Common myeloid progenitor, CD34-positive (primary cell): ENCODE measurements around the gene CLTC.
A peak's percentile ranks its signal among the peaks of the same experiment; 100 is the strongest.

Source experiments
- CTCF ChIA-PET: fragments of 350-600 bp; sonication (Branson Sonifier 250); formaldehyde crosslinking; loops from one replicate; lab custom pipeline; 2021; ENCODE audit warnings: antibody characterized with exemption; lab: Charles Lee
- POLR2A ChIA-PET: fragments of 350-600 bp; sonication (Branson Sonifier 250); formaldehyde crosslinking; loops from one replicate; lab custom pipeline; 2021; ENCODE audit warnings: antibody characterized with exemption; lab: Charles Lee
- DNase-seq, 3 donors: peaks; one replicate each; pipeline versions ENCODE4 v3.0.0 to v3.0.0-alpha.2; 2013
- H3K27ac ChIP-seq, 2 experiments: 1 replicate in 1 of 2; 2 replicates in 1 of 2; pipeline ENCODE4 v1.7.0; 2013; ENCODE audit warnings: inconsistent platforms in 2 of 2, low read length in 2 of 2, mild to moderate bottlenecking in 2 of 2, low read depth in 1 of 2, moderate library complexity in 1 of 2; ENCODE audit not compliant: severe bottlenecking in 2 of 2, insufficient read depth in 1 of 2, poor library complexity in 1 of 2
- H3K27me3 ChIP-seq, 5 experiments: replicated peaks in 2 of 5; 1 replicate in 3 of 5; 2 replicates in 2 of 5; pipeline versions ENCODE4 v1.6.1 to v1.7.0; 2013; ENCODE audit warnings: low read length in 4 of 5, mild to moderate bottlenecking in 2 of 5, moderate library complexity in 2 of 5, inconsistent platforms in 1 of 5; ENCODE audit not compliant: insufficient read depth in 5 of 5, control insufficient read depth in 4 of 5
- H3K36me3 ChIP-seq, 4 experiments: 1 replicate in 2 of 4; 2 replicates in 2 of 4; pipeline versions ENCODE4 v1.6.1 to v1.7.0; 2013; ENCODE audit warnings: low read length in 3 of 4, control low read depth in 1 of 4, mild to moderate bottlenecking in 1 of 4; ENCODE audit not compliant: control insufficient read depth in 4 of 4, insufficient read depth in 4 of 4
- H3K4me1 ChIP-seq, 4 experiments: 1 replicate in 3 of 4; 2 replicates in 1 of 4; pipeline versions ENCODE4 v1.6.1 to v1.7.1; 2013; ENCODE audit warnings: low read length in 3 of 4, mild to moderate bottlenecking in 3 of 4, control low read depth in 1 of 4, inconsistent platforms in 1 of 4, moderate library complexity in 1 of 4; ENCODE audit not compliant: control insufficient read depth in 4 of 4, insufficient read depth in 4 of 4; ENCODE audit errors: control extremely low read depth in 1 of 4
- H3K4me3 ChIP-seq, 7 experiments: 1 replicate in 4 of 7; 2 replicates in 3 of 7; pipeline versions ENCODE4 v1.5.1 to v1.7.0; 2013; ENCODE audit warnings: mild to moderate bottlenecking in 7 of 7, low read length in 6 of 7, moderate library complexity in 6 of 7, inconsistent platforms in 2 of 7, low read depth in 2 of 7, control low read depth in 1 of 7; ENCODE audit not compliant: insufficient read depth in 4 of 7, control insufficient read depth in 1 of 7; ENCODE audit errors: extremely low read depth in 1 of 7
- H3K9me3 ChIP-seq, 5 experiments: 1 replicate in 4 of 5; 2 replicates in 1 of 5; pipeline versions ENCODE4 v1.6.1 to v1.7.1; 2013; ENCODE audit warnings: low read length in 4 of 5, mild to moderate bottlenecking in 2 of 5, inconsistent platforms in 1 of 5, low read depth in 1 of 5, moderate library complexity in 1 of 5; ENCODE audit not compliant: control insufficient read depth in 4 of 5, insufficient read depth in 2 of 5; ENCODE audit errors: control extremely low read depth in 1 of 5
- WGBS: methylation state at CpG from one replicate; pipeline ENCODE4 v1.1.5; 2013; ENCODE audit not compliant: insufficient coverage; 5-methylcytosine and 5-hydroxymethylcytosine counted together

The CLTC gene

GRCh38 chr17:59737324-59737723 lies 117.6 kb downstream of the CLTC start:
- no peak overlapping the region for H3K27ac ChIP-seq
- H3K27me3 ChIP-seq: no peaks in the 10 kb centered on the region
- no peak overlapping the region for H3K4me3 ChIP-seq
- peaks cover 2 to 24% (median 11%) of the 10 kb centered on the region in 4 experiments for H3K36me3 ChIP-seq
- H3K4me1 ChIP-seq: no peaks in the 10 kb centered on the region
- no CpG with 5 or more reads among the region's 3 CpGs for WGBS
- CTCF ChIA-PET: interaction anchor here (1.1 to 1.8 kb wide), 3 partner anchors 11 to 122 kb away, joined by 3 to 7 read pairs (median 3); no protein-coding TSS in a partner anchor
- DNase-seq: no peak
- H3K9me3 ChIP-seq: no peaks in the 10 kb centered on the region
- POLR2A ChIA-PET: no interaction called here

DNA sequence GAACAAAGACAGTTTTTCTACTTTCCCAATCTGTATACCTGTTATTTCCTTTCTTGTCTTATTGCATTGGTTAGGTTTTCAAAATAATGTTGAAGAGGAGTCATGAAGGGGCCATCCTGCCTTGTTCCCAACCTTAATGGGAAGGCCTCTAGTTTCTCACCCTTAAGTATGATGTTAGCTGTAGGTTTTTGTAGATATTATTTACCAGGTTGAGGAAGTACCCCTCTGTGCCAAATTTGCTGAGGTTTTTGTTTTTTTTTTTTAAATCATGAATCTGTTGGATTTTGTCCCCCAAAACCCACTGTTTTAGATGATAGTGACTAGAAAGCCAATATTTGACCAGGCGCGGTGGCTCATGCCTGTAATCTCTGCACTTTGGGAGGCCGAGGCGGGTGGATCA lies 124.1 kb downstream of the CLTC start:
- no peaks in the 10 kb centered on the region for H3K4me1 ChIP-seq
- no peaks in the 10 kb centered on the region for H3K27me3 ChIP-seq
- ChIA-PET CTCF (interaction anchor here (0.7 to 1.2 kb wide), 2 partner anchors 9 to 116 kb away, joined by 3 to 4 read pairs; no protein-coding TSS in a partner anchor), POLR2A (interaction anchor here (0.6 kb wide), 2 partner anchors 104 to 126 kb away, joined by 4 to 7 read pairs; no protein-coding TSS in a partner anchor)
- peaks cover 6 to 19% (median 6%) of the 10 kb centered on the region in 4 experiments for H3K36me3 ChIP-seq
- H3K4me3 ChIP-seq: no peak overlapping the region
- H3K27ac ChIP-seq: no peak overlapping the region
- no peak for DNase-seq
- 88% methylated on average over 2 of the region's 4 CpGs for WGBS
- peaks cover 0 to 9% (median 1%) of the 10 kb centered on the region in 5 experiments for H3K9me3 ChIP-seq

- Histone ChIP-seq H3K27me3 (no peaks in the 10 kb centered on the region), H3K4me3 (no peak overlapping the region), H3K27ac (peak overlapping the region in 1 of 2 experiments; percentile 19), H3K36me3 (peaks cover 6 to 17% (median 6%) of the 10 kb centered on the region in 4 experiments), H3K4me1 (no peaks in the 10 kb centered on the region), H3K9me3 (peaks cover 0 to 9% (median 1%) of the 10 kb centered on the region in 5 experiments)
- CTCF ChIA-PET: interaction anchor here (0.6 to 2.4 kb wide), 7 partner anchors 9 to 169 kb away, joined by 3 to 7 read pairs (median 4); no protein-coding TSS in a partner anchor
- POLR2A ChIA-PET: no interaction called here
- WGBS: no CpG with 5 or more reads among the region's 2 CpGs
- DNase-seq: no peak
Observed at GRCh38 chr17:59745040-59745439, 125.3 kb downstream of the CLTC start.
